ENCODE results near the gene NEK8.
A peak's percentile ranks its signal among the peaks of the same experiment; 100 is the strongest.

The NEK8 gene

GRCh38 chr17:28712705-28713415 lies 15.7 kb upstream of the NEK8 start:
- no peaks in the 10 kb centered on the region for H3K27me3 ChIP-seq (ENCODE audit: low read length)
- no peak for TF ChIP-seq CTCF (IDR thresholded peaks at IDR 0.05; ENCODE audit: insufficient read depth, low read length, poor library complexity, severe bottlenecking)
- no peak for TF ChIP-seq EZH2phosphoT487 (conservative IDR thresholded peaks at IDR 0.05; ENCODE audit: low read length)
- H3K9me3 ChIP-seq (ENCODE audit: insufficient read depth, low read length): no peaks in the 10 kb centered on the region
- H3F3A ChIP-seq (ENCODE audit: insufficient read depth): peaks cover 9% of the 10 kb centered on the region; the same call in 1 of the 2 replicates
- no peak overlapping the region for H3K27ac ChIP-seq (ENCODE audit: low read depth, low read length)
- peak overlapping the region; percentile 88 for H2AFZ ChIP-seq (ENCODE audit: low read depth, low read length, severe bottlenecking)
- no peaks in the 10 kb centered on the region for H3K36me3 ChIP-seq (ENCODE audit: low read length)
- H3K4me2 ChIP-seq (ENCODE audit: low read depth, low read length, poor library complexity, severe bottlenecking): no peak overlapping the region
- no peak overlapping the region for H3K4me3 ChIP-seq (ENCODE audit: insufficient read depth, low read length, poor library complexity, severe bottlenecking)
- peak overlapping the region; percentile 69; the same call in 1 of the 2 replicates for H3K9ac ChIP-seq (ENCODE audit: low read length)
- H3K79me2 ChIP-seq (ENCODE audit: insufficient read depth, low read length): no peaks in the 10 kb centered on the region
- no peaks in the 10 kb centered on the region for H3K9me2 ChIP-seq (replicated peaks; ENCODE audit: insufficient read depth, low read length)
- no peaks in the 10 kb centered on the region for H4K20me1 ChIP-seq (ENCODE audit: low read depth, low read length)

- H3K9me3 ChIP-seq (ENCODE audit: insufficient read depth, low read length): no peaks in the 10 kb centered on the region
- no peaks in the 10 kb centered on the region for H3K79me2 ChIP-seq (ENCODE audit: insufficient read depth, low read length)
- H3K4me2 ChIP-seq (ENCODE audit: low read depth, low read length, poor library complexity, severe bottlenecking): no peak overlapping the region
- H3K36me3 ChIP-seq (ENCODE audit: low read length): no peaks in the 10 kb centered on the region
- no peaks in the 10 kb centered on the region for H3K9me2 ChIP-seq (replicated peaks; ENCODE audit: insufficient read depth, low read length)
- H3K9ac ChIP-seq (ENCODE audit: low read length): no peak overlapping the region
- TF ChIP-seq CTCF (IDR thresholded peaks at IDR 0.05; ENCODE audit: insufficient read depth, low read length, poor library complexity, severe bottlenecking): no peak
- no peak for TF ChIP-seq EZH2phosphoT487 (conservative IDR thresholded peaks at IDR 0.05; ENCODE audit: low read length)
- no peaks in the 10 kb centered on the region for H4K20me1 ChIP-seq (ENCODE audit: low read depth, low read length)
- H3K27ac ChIP-seq (ENCODE audit: low read depth, low read length): no peak overlapping the region
- H3K4me3 ChIP-seq (ENCODE audit: insufficient read depth, low read length, poor library complexity, severe bottlenecking): no peak overlapping the region
- H2AFZ ChIP-seq (ENCODE audit: low read depth, low read length, severe bottlenecking): no peak overlapping the region
- H3K27me3 ChIP-seq (ENCODE audit: low read length): no peaks in the 10 kb centered on the region
- H3F3A ChIP-seq (ENCODE audit: insufficient read depth): peaks cover 9% of the 10 kb centered on the region; the same call in 1 of the 2 replicates
Measured at GRCh38 chr17:28714281-28714680, 14.3 kb upstream of the NEK8 start.

- Histone ChIP-seq H3K9ac (ENCODE audit: low read length) (no peak overlapping the region), H3K36me3 (ENCODE audit: low read length) (no peaks in the 10 kb centered on the region; the same call in 1 of the 2 replicates), H3K9me2 (replicated peaks; ENCODE audit: insufficient read depth, low read length) (no peaks in the 10 kb centered on the region), H3K4me3 (ENCODE audit: insufficient read depth, low read length, poor library complexity, severe bottlenecking) (no peak overlapping the region), H3K79me2 (ENCODE audit: insufficient read depth, low read length) (peaks cover 5% of the 10 kb centered on the region), H3F3A (ENCODE audit: insufficient read depth) (peaks cover 11% of the 10 kb centered on the region), H3K4me2 (ENCODE audit: low read depth, low read length, poor library complexity, severe bottlenecking) (no peak overlapping the region), H3K27ac (ENCODE audit: low read depth, low read length) (no peak overlapping the region), H3K9me3 (ENCODE audit: insufficient read depth, low read length) (no peaks in the 10 kb centered on the region), H3K27me3 (ENCODE audit: low read length) (no peaks in the 10 kb centered on the region), H2AFZ (ENCODE audit: low read depth, low read length, severe bottlenecking) (no peak overlapping the region), H4K20me1 (ENCODE audit: low read depth, low read length) (no peaks in the 10 kb centered on the region)
- TF ChIP-seq EZH2phosphoT487 (conservative IDR thresholded peaks at IDR 0.05; ENCODE audit: low read length) (no peak), CTCF (IDR thresholded peaks at IDR 0.05; ENCODE audit: insufficient read depth, low read length, poor library complexity, severe bottlenecking) (no peak)
Measured at GRCh38 chr17:28715217-28715616, 13.4 kb upstream of the NEK8 start.

All from SU-DHL-6 (cell line).